Measurements from ENCODE around the gene ATG4D. TPM values are rescaled to one million over a fixed set of nuclear protein-coding genes. Genes with fewer than 3 reads are reported as not detected.
"Not testable (repeated sequence)": the region's sequence is repeated elsewhere in the genome, so short reads cannot be mapped to it uniquely, and the experiment has no call there.

Gene ATG4D
- total RNA-seq, 3 donors from 2014 or later, result 13.1 to 18.0 (median 16.1) TPM

DNA sequence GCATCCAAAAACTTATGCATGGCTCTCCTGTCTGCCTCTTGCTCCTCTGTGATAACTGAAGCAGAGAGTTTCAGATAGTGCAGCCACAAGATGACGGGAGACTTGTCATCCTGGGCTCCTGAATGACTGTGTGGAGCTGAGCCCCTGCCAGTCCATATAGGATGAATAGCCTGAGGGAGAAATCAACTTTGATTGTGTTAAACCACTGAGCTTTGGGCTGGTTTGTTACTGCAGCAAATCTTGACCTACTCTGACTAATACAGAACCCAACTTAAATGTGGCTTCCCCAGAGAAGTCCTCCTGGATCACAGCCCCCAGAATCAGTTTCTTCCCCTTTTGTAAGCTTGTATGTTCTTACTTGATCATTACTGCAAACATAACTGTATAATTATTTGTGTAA lies 11.2 kb upstream of the ATG4D start:
- no peaks in the 10 kb centered on the region for H3K27me3 ChIP-seq
- no peaks in the 10 kb centered on the region for H3K36me3 ChIP-seq
- DNase-seq (ENCODE audit: low spot score in 2 of 2), result no peak
- no peaks in the 10 kb centered on the region for H3K9me3 ChIP-seq
- intact Hi-C loops (cut with DNase I; ENCODE audit: low total_unique reads), result no loop called here
- H3K27ac ChIP-seq, result no peak overlapping the region
- no peaks in the 10 kb centered on the region for H3K4me1 ChIP-seq
- no peak overlapping the region for H3K4me3 ChIP-seq
- TF ChIP-seq POLR2AphosphoS5 (IDR thresholded peaks at IDR 0.05) (no peak), POLR2A (IDR thresholded peaks at IDR 0.05) (no peak)
- TF ChIP-seq, protein P1, sequence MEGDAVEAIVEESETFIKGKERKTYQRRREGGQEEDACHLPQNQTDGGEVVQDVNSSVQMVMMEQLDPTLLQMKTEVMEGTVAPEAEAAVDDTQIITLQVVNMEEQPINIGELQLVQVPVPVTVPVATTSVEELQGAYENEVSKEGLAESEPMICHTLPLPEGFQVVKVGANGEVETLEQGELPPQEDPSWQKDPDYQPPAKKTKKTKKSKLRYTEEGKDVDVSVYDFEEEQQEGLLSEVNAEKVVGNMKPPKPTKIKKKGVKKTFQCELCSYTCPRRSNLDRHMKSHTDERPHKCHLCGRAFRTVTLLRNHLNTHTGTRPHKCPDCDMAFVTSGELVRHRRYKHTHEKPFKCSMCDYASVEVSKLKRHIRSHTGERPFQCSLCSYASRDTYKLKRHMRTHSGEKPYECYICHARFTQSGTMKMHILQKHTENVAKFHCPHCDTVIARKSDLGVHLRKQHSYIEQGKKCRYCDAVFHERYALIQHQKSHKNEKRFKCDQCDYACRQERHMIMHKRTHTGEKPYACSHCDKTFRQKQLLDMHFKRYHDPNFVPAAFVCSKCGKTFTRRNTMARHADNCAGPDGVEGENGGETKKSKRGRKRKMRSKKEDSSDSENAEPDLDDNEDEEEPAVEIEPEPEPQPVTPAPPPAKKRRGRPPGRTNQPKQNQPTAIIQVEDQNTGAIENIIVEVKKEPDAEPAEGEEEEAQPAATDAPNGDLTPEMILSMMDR (IDR thresholded peaks at IDR 0.05), result no peak

DNA sequence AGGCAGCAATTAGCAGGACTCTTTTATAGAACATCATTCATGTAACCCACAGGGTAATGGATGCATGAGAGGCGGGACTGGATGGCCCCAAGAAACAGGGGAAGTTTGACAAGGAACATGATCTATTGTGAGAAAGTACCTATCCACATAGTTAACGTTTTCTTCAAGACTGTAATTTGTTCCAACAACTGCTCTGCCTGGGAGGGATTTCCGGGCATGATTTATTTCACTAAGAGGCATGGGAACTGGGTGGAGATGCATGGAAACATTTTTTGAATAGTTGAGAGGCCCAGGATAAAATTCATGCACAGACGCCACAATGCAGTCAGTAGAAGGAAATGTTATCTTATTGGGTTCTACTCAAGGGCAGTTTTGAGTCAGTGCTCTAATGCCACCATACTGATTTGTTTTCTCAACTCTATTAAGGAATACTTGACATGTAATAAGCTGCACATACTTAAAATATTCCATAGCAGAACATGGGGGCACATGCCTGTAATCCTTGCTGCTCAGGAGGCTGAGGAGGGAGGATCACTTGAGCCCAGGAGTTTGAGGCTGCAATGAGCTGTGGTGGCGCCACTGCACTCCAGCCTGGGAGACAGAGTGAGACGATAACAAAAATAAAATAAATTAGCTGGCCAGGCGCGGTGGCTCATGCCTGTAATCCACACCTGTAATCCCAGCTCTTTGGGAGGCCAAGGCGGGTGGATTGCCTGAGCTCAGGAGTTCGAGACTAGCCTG lies 9.9 kb upstream of the ATG4D start:
- no peaks in the 10 kb centered on the region for H3K27me3 ChIP-seq
- intact Hi-C loops (cut with DNase I; ENCODE audit: low total_unique reads), result no loop called here
- no peak for TF ChIP-seq POLR2AphosphoS5 (IDR thresholded peaks at IDR 0.05)
- TF ChIP-seq, protein P1 (IDR thresholded peaks at IDR 0.05), result no peak
- no peak for TF ChIP-seq POLR2A (IDR thresholded peaks at IDR 0.05)
- no peak for DNase-seq (ENCODE audit: low spot score in 2 of 2)
- no peaks in the 10 kb centered on the region for H3K4me1 ChIP-seq
- no peaks in the 10 kb centered on the region for H3K9me3 ChIP-seq
- H3K4me3 ChIP-seq, result no peak overlapping the region
- H3K36me3 ChIP-seq, result no peaks in the 10 kb centered on the region
- H3K27ac ChIP-seq, result no peak overlapping the region

DNA sequence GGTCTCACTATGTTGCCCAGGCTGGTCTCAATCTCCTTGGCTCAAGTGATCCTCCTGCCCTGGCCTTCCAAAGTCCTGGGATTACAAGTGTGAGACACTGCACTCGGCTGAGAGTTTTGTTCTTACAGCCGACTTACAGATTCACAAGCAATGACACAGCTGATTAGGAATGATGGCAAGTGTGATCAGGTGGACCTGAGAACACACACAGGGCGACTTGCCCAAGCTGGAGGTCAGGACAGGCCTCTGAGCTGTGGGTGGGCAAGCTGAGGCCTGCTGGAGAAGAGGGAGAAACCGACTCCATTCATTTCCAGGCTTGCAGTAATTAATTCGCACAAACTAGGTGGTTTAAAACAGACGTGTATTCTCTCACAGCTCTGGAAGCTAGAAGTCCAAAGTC lies 8.1 kb upstream of the ATG4D start:
- no peak for TF ChIP-seq POLR2A (IDR thresholded peaks at IDR 0.05)
- TF ChIP-seq, protein P1 (IDR thresholded peaks at IDR 0.05), result no peak
- Histone ChIP-seq H3K27me3 (no peaks in the 10 kb centered on the region), H3K36me3 (no peaks in the 10 kb centered on the region), H3K4me1 (no peaks in the 10 kb centered on the region), H3K27ac (no peak overlapping the region), H3K9me3 (no peaks in the 10 kb centered on the region), H3K4me3 (no peak overlapping the region)
- peak in 1 of 2 donors; percentile 65 for DNase-seq (ENCODE audit: low spot score in 2 of 2)
- intact Hi-C loops (cut with DNase I; ENCODE audit: low total_unique reads), result loop anchor here (1.0 kb wide), 1 partner anchor 31 kb away; the partner anchor contains the start of gene KRI1

DNA sequence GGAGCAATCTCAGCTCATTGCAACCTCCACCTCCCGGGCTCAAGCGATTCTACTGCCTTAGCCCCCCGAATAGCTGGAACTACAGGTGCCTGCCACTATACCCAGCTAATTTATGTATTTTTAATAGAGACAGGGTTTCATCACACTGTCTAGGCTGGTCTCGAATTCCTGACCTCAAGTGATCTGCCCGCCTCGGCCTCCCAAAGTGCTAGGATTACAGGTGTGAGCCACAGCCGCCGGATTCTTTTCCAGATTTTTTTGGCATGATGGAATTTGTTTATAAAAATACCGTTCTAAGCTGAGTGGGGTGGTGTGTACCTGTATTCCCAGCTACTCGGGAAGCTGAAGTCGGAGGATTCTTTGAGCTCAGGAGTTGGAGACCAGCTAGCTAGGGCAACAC lies 6.0 kb upstream of the ATG4D start:
- no peak for TF ChIP-seq POLR2AphosphoS5 (IDR thresholded peaks at IDR 0.05)
- TF ChIP-seq, protein P1 (IDR thresholded peaks at IDR 0.05), result no peak
- no peak for TF ChIP-seq POLR2A (IDR thresholded peaks at IDR 0.05)
- intact Hi-C loops (cut with DNase I; ENCODE audit: low total_unique reads), result no loop called here
- no peak overlapping the region for H3K4me3 ChIP-seq

DNA sequence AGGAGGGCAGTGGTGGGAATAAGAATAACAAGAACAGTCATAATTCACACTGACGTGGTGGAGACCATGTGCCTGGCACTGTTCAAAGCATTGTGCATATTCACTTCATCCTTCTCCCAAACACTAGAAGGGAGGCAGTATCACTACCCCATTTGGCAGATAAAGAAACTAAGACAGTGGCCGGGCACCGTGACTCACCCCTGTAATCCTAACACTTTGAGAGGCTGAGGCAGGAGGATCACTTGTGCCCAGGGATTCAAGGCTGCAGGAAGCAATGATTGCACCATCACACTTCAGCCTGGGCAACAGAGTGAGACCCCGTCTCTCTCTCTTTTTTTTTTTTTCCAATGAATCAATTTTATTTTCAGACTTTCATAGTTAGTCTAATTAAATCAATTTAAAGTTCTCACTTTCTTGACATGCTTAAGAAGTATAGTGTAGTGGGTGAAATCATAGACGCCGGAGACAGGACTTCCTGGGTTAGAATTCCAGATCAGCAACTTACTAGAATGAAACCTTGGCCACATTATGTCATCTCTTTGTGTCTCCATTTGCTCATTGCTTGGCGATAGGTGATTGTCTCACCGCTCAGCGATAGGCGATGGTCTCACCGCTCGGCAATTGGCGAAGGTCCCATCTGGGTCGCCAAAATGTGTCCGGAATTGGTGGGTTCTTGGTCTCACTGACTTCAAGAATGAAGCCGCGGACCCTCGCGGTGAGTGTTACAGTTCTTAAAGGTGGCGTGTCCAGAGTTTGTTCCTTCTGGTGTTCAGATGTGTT lies 5.3 kb upstream of the ATG4D start:
- Histone ChIP-seq H3K27ac (no peak overlapping the region), H3K4me3 (no peak overlapping the region), H3K27me3 (no peaks in the 10 kb centered on the region), H3K36me3 (no peaks in the 10 kb centered on the region), H3K9me3 (no peaks in the 10 kb centered on the region), H3K4me1 (peaks cover 0 to 4% of the 10 kb centered on the region in 2 donors)
- no peak for DNase-seq (ENCODE audit: low spot score in 2 of 2)
- intact Hi-C loops (cut with DNase I; ENCODE audit: low total_unique reads), result no loop called here
- TF ChIP-seq POLR2A (IDR thresholded peaks at IDR 0.05) (no peak), POLR2AphosphoS5 (IDR thresholded peaks at IDR 0.05) (no peak)
- TF ChIP-seq, protein P1 (IDR thresholded peaks at IDR 0.05), result no peak

More for the DNA sequence above, 6.0 kb upstream of the ATG4D start:
- Histone ChIP-seq H3K36me3 (no peaks in the 10 kb centered on the region), H3K4me1 (no peaks in the 10 kb centered on the region), H3K27ac (no peak overlapping the region), H3K27me3 (no peaks in the 10 kb centered on the region), H3K9me3 (no peaks in the 10 kb centered on the region)
- no peak for DNase-seq (ENCODE audit: low spot score in 2 of 2)

DNA sequence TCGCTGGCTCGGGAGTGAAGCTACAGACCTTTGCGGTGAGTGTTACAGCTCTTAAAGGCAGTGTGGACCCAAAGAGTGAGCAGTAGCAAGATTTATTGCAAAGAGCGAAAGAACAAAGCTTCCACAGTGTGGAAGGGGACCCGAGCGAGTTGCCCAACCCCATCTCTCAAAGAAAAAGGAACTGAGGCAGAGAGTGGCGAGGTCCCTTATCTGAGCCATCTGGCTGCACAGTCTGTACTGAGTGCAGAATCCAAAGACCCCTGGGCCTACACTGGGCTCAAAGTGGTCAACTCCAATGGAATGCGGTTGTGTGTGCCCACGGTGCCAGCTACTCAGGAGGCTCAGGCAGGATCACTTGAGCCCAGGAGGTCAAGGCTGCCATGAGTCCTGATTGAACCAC lies 4.7 kb upstream of the ATG4D start:
- H3K9me3 ChIP-seq; H3K4me1 ChIP-seq; DNase-seq (ENCODE audit: low spot score in 2 of 2); H3K4me3 ChIP-seq; H3K27me3 ChIP-seq; H3K36me3 ChIP-seq; intact Hi-C loops (cut with DNase I; ENCODE audit: low total_unique reads); H3K27ac ChIP-seq: not testable (repeated sequence)
